Activated naive CD4-positive, alpha-beta T cell treated with anti-CD3 and anti-CD28 coated beads, Interleukin-2, amount 10 ng/mL, durations not matched to agents 5 hours and 36 hours (primary cell): ENCODE data around the gene RGS1. TPM values are rescaled to one million over a fixed set of nuclear protein-coding genes. Genes with fewer than 3 reads are reported as not detected.

Source experiments
- total RNA-seq, 2 experiments: library from RNA; stranded (reverse); gene quantifications; one replicate each; pipeline ENCODE4 v1.2.3, GENCODE V29; 2021

The RGS1 gene, protein sequence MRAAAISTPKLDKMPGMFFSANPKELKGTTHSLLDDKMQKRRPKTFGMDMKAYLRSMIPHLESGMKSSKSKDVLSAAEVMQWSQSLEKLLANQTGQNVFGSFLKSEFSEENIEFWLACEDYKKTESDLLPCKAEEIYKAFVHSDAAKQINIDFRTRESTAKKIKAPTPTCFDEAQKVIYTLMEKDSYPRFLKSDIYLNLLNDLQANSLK
- 10 to 100 TPM; 19.9 to 20.2 TPM for total RNA-seq

GRCh38 chr1:192575499-192576189 is at the start of gene RGS1:
RGS1 (plus strand) TSS chr1:192575773; CDS start chr1:192575793, 20 bp downstream.

Other genes starting within 250 kb of the RGS1 start
- not detected for gene RGS13, start 60.4 kb downstream of the RGS1 start, total RNA-seq
- 1 to 10 TPM; 2.9 TPM for gene RGS2, start 233.3 kb downstream of the RGS1 start, total RNA-seq